Stomach (tissue), 9 donors: ENCODE measurements around the gene FAM83E. TPM values are rescaled to one million over a fixed set of nuclear protein-coding genes. Genes with fewer than 3 reads are reported as not detected.
A peak's percentile ranks its signal among the peaks of the same experiment; 100 is the strongest.
"Not testable (repeated sequence)": the region's sequence is repeated elsewhere in the genome, so short reads cannot be mapped to it uniquely, and the experiment has no call there.

Experiments
- DNase-seq, 2 donors: peaks; one replicate each; pipeline versions ENCODE4 v3.0.0 to v3.0.0-alpha.2; 2013 to 2019
- H3K27ac ChIP-seq, 5 donors: fragments of 200-600 bp in 4 of 5; sonication (generic) in 4 of 5; one replicate each; pipeline ENCODE4 v1.5.1; 2013 to 2019; ENCODE audit warnings: mild to moderate bottlenecking in 1 of 5, moderate library complexity in 1 of 5
- H3K27me3 ChIP-seq, 3 donors: fragments of 200-600 bp; sonication (generic); one replicate each; pipeline ENCODE4 v1.5.1; 2017 to 2019; ENCODE audit warnings: mixed run types in 1 of 3
- H3K36me3 ChIP-seq, 4 donors: fragments of 200-600 bp; sonication (generic); 1 replicate in 3 of 4; 2 replicates in 1 of 4; pipeline ENCODE4 v1.5.1; 2016 to 2019
- H3K4me1 ChIP-seq, 4 donors: fragments of 200-600 bp; sonication (generic); one replicate each; pipeline ENCODE4 v1.5.1; 2016 to 2019
- H3K4me3 ChIP-seq, 4 donors: fragments of 200-600 bp; sonication (generic) in 3 of 4; one replicate each; pipeline ENCODE4 v1.5.1; 2016 to 2019; ENCODE audit warnings: mild to moderate bottlenecking in 1 of 4
- H3K9me3 ChIP-seq, 4 donors: fragments of 200-600 bp; sonication (generic); one replicate each; pipeline ENCODE4 v1.5.1; 2016 to 2019
- EP300 ChIP-seq: sonication (generic); formaldehyde crosslinking; IDR thresholded peaks from one replicate; pipeline ENCODE4 v1.6.1; 2017; ENCODE audit warnings: antibody characterized with exemption
- POLR2A ChIP-seq, 4 donors: fragments of 450-650 bp; IDR thresholded peaks; one replicate each; pipeline ENCODE4 v1.6.1; 2016; ENCODE audit warnings: antibody characterized with exemption in 4 of 4, control low read depth in 2 of 4, mild to moderate bottlenecking in 1 of 4, moderate library complexity in 1 of 4
- POLR2AphosphoS5 ChIP-seq, 3 donors: sonication (generic); formaldehyde crosslinking; IDR thresholded peaks; one replicate each; pipeline ENCODE4 v1.6.1; 2016; ENCODE audit warnings: antibody characterized with exemption in 3 of 3
- WGBS, 5 donors: extraction: QIAGEN DNeasy Blood & Tissue Kit in 3 of 5; methylation state at CpG; one replicate each; pipeline versions ENCODE4 v1.1.5 to v1.1.7; 2013 to 2018; 5-methylcytosine and 5-hydroxymethylcytosine counted together
- intact Hi-C: fragments of 100-400 bp; cut with DNase I; formaldehyde crosslinking; loops from one replicate; pipeline ENCODE4 v1.15.1; 2023; ENCODE audit warnings: low total_unique reads
- polyA plus RNA-seq, 3 donors: library from polyadenylated mRNA; stranded (reverse); fragments of 200-250 nt; gene quantifications; one replicate each; pipeline ENCODE4 v1.2.3, GENCODE V29; 2013
- total RNA-seq, 5 donors: library from RNA; depleted of rRNA; stranded (reverse); fragments of >200 nt; gene quantifications; one replicate each; pipeline versions ENCODE4 v1.1.0 to v1.2.3, GENCODE V29; 2014 to 2016
- TF ChIP-seq, protein P1 (sequence below), 7 experiments: fragments of 450-650 bp in 4 of 7; fragments of 200-600 bp in 3 of 7; sonication (generic) in 3 of 7; IDR thresholded peaks; one replicate each; pipeline ENCODE4 v1.5.1; 2016 to 2019; ENCODE audit warnings: antibody characterized with exemption in 7 of 7, control low read depth in 2 of 7, mild to moderate bottlenecking in 1 of 7
- donor health status: healthy with polysubstance abuse.
- donor health status: Bipolar disorder and iron deficiency.
- donor health status: healthy.

FAM83E gene
- total and polyA plus RNA-seq, 8 donors = 13.3 to 275 (median 46.3) TPM

DNA sequence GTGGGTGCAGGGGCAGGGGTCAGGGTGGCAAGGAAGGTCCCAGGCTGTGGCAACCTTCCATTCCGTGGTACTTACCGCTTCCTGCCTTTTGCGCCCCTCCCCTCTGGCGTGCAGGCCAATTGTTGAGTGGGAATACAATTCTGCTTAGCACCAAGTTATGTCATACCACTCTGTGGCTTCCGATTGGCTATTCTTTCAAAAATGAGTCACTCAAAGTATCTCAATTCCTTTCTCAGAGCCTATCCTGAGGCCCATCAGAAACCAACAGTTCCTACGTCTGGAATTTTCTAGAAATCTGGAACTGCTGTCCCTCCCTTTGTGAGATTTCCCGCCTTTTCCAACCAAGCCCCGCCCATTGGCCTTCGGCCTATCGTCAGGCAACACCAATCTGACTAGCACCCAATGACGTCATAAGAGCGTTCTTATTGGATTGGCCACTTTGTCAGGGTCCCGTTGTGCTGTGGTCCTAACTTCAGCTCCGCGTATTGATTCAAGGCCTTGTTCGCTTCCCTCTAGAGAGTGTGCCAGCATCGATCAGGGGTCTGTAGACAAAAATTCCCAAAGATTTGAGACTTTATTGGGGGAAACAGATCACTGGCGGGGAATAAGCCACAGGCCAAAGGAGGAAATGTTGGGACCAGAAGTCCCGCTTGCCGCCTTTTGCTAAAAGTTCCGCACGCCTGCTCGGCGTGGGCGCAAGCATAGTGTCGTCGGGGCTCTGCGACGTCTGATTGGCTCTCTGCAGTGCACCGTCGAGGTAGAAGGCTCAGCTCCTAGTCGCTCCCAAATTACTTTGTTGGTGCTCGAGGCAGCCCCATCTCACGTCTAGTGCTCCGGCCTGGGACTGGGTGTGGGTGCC lies 46.2 kb upstream of the FAM83E start:
- no peak overlapping the region for H3K4me3 ChIP-seq

GRCh38 chr19:48659768-48660167 lies 44.9 kb upstream of the FAM83E start:
- no peak overlapping the region for H3K4me3 ChIP-seq
- 78 to 82% (median 82%) methylated on average over 5 of the region's 5 CpGs for WGBS, 5 donors
- H3K27ac ChIP-seq = no peak overlapping the region
- TF ChIP-seq POLR2A (IDR thresholded peaks at IDR 0.05) = no peak
- TF ChIP-seq, protein P1, sequence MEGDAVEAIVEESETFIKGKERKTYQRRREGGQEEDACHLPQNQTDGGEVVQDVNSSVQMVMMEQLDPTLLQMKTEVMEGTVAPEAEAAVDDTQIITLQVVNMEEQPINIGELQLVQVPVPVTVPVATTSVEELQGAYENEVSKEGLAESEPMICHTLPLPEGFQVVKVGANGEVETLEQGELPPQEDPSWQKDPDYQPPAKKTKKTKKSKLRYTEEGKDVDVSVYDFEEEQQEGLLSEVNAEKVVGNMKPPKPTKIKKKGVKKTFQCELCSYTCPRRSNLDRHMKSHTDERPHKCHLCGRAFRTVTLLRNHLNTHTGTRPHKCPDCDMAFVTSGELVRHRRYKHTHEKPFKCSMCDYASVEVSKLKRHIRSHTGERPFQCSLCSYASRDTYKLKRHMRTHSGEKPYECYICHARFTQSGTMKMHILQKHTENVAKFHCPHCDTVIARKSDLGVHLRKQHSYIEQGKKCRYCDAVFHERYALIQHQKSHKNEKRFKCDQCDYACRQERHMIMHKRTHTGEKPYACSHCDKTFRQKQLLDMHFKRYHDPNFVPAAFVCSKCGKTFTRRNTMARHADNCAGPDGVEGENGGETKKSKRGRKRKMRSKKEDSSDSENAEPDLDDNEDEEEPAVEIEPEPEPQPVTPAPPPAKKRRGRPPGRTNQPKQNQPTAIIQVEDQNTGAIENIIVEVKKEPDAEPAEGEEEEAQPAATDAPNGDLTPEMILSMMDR (IDR thresholded peaks at IDR 0.05) = no peak
- no peak for TF ChIP-seq EP300
- TF ChIP-seq POLR2AphosphoS5 (IDR thresholded peaks at IDR 0.05) = no peak
- H3K4me1 ChIP-seq = peaks cover 0 to 18% (median 6%) of the 10 kb centered on the region in 4 donors
- peak in 1 of 2 donors; percentile 46 for DNase-seq
- H3K36me3 ChIP-seq = no peaks in the 10 kb centered on the region
- H3K9me3 ChIP-seq = no peaks in the 10 kb centered on the region
- H3K27me3 ChIP-seq = no peaks in the 10 kb centered on the region
- intact Hi-C loops = no loop called here

More for the DNA sequence above, 46.2 kb upstream of the FAM83E start:
- intact Hi-C loops = no loop called here
- Histone ChIP-seq H3K27ac (peak overlapping the region in 4 of 5 donors; percentile 24 to 75 (median 56)), H3K36me3 (no peaks in the 10 kb centered on the region), H3K27me3 (no peaks in the 10 kb centered on the region), H3K9me3 (no peaks in the 10 kb centered on the region), H3K4me1 (peaks cover 0 to 18% (median 6%) of the 10 kb centered on the region in 4 donors)
- no peak for TF ChIP-seq EP300
- TF ChIP-seq POLR2AphosphoS5 (IDR thresholded peaks at IDR 0.05) = peak in 1 of 3 donors; percentile 7
- TF ChIP-seq, protein P1 (IDR thresholded peaks at IDR 0.05) = no peak
- DNase-seq = peak; percentile 92 to 93
- WGBS, 5 donors = 52 to 65% (median 57%) methylated on average over 29 to 35 of the region's 35 CpGs

- DNase-seq = no peak
- Histone ChIP-seq H3K9me3 (no peaks in the 10 kb centered on the region), H3K4me1 (peaks cover 0 to 18% (median 8%) of the 10 kb centered on the region in 4 donors), H3K36me3 (no peaks in the 10 kb centered on the region), H3K4me3 (no peak overlapping the region), H3K27me3 (no peaks in the 10 kb centered on the region), H3K27ac (no peak overlapping the region)
- no peak for TF ChIP-seq EP300
- TF ChIP-seq POLR2AphosphoS5 (IDR thresholded peaks at IDR 0.05) = no peak
- TF ChIP-seq POLR2A (IDR thresholded peaks at IDR 0.05) = no peak
- TF ChIP-seq, protein P1 (IDR thresholded peaks at IDR 0.05) = no peak
- 93 to 98% (median 96%) methylated on average over 6 of the region's 6 CpGs for WGBS, 5 donors
- intact Hi-C loops = no loop called here
Observed at GRCh38 chr19:48658483-48658882, 43.6 kb upstream of the FAM83E start.

- DNase-seq, H3K27ac ChIP-seq, H3K36me3 ChIP-seq, intact Hi-C loops, H3K4me3 ChIP-seq, H3K27me3 ChIP-seq, H3K9me3 ChIP-seq: not testable (repeated sequence)
- H3K4me1 ChIP-seq = peaks cover 0 to 22% (median 8%) of the 10 kb centered on the region in 4 donors
- WGBS, 5 donors = 90 to 94% (median 91%) methylated on average over 4 to 5 of the region's 5 CpGs
Observed at GRCh38 chr19:48657828-48658227, 43.0 kb upstream of the FAM83E start.
